Measurements from ENCODE around the gene CCL4.
"Not testable (repeated sequence)": the region's sequence is repeated elsewhere in the genome, so short reads cannot be mapped to it uniquely, and the experiment has no call there.

CCL4 gene

GRCh38 chr17:36088670-36089338, 14.8 kb upstream of the CCL4 start:
- DNase-seq = no peak

- no peak for DNase-seq
Observed at GRCh38 chr17:36089339-36089865, 14.2 kb upstream of the CCL4 start.

GRCh38 chr17:36089888-36090836, 13.5 kb upstream of the CCL4 start, which contains the start of gene CCL3:
TSS of gene CCL3 (minus strand) at chr17:36090143. CDS start at chr17:36090058, 85 bp downstream.
- DNase-seq = no peak

- no peak for DNase-seq
Observed at GRCh38 chr17:36092230-36092629, 11.4 kb upstream of the CCL4 start.

- DNase-seq = not testable (repeated sequence)
Observed at GRCh38 chr17:36092715-36093114, 10.9 kb upstream of the CCL4 start.

GRCh38 chr17:36094232-36094631, 9.4 kb upstream of the CCL4 start:
- no peak for DNase-seq

- no peak for DNase-seq
Observed at GRCh38 chr17:36094746-36095145, 8.9 kb upstream of the CCL4 start.

GRCh38 chr17:36095992-36096391, 7.6 kb upstream of the CCL4 start:
- no peak for DNase-seq

- DNase-seq = not testable (repeated sequence)
Observed at GRCh38 chr17:36099004-36099403, 4.6 kb upstream of the CCL4 start.

- DNase-seq = not testable (repeated sequence)
Observed at GRCh38 chr17:36104246-36104645, 619 bp downstream of the CCL4 start.

- no peak for DNase-seq
Observed at GRCh38 chr17:36104701-36105181, 1.1 kb downstream of the CCL4 start.

- DNase-seq = no peak
Observed at GRCh38 chr17:36105781-36106492, 2.3 kb downstream of the CCL4 start.

GRCh38 chr17:36106493-36106835, 2.8 kb downstream of the CCL4 start:
- no peak for DNase-seq

GRCh38 chr17:36107660-36108059, 4.0 kb downstream of the CCL4 start:
- DNase-seq = no peak

- DNase-seq = not testable (repeated sequence)
Observed at GRCh38 chr17:36108265-36108664, 4.6 kb downstream of the CCL4 start.

- DNase-seq = no peak
Observed at GRCh38 chr17:36111068-36111490, 7.5 kb downstream of the CCL4 start.

- no peak for DNase-seq
Observed at GRCh38 chr17:36112572-36112971, 8.9 kb downstream of the CCL4 start.

GRCh38 chr17:36113131-36113530, 9.5 kb downstream of the CCL4 start:
- DNase-seq = not testable (repeated sequence)

GRCh38 chr17:36114971-36115648, 11.5 kb downstream of the CCL4 start:
- not testable (repeated sequence) for DNase-seq

GRCh38 chr17:36115649-36115977, 12.0 kb downstream of the CCL4 start:
- not testable (repeated sequence) for DNase-seq

GRCh38 chr17:36117505-36118382, 14.1 kb downstream of the CCL4 start:
- DNase-seq = no peak

Data from NCI-H1930 (cell line).